ENCODE measurements around the gene SPAG9. TPM values are rescaled to one million over a fixed set of nuclear protein-coding genes. Genes with fewer than 3 reads are reported as not detected.

Gene SPAG9
- total RNA-seq, 1 experiment from 2014 or later, result 54.3 TPM

DNA sequence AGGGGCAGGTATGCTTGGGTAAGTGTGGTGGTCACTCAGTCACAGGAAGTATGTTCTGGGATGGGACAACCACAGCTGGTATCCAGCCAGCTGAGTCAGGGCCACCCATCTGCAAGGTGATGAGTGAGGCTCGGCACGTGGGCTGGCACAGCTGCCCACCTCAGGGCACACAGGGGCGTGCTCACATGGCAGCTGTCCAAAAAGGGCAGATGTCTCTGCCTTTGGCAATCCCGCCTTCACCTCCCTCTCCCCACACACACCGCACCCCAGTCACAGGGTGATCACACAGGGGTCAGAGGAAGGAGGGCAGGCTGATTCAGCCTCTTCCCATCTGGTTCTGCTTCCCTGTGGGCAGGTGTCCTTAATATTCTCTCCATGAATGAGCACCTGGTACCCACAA lies 168.7 kb downstream of the SPAG9 start:
- no peak overlapping the region for H3K4me3 Mint-ChIP-seq

More for the DNA sequence above, 168.7 kb downstream of the SPAG9 start:
- H3K27ac ChIP-seq (ENCODE audit: insufficient read length, low read depth, low read length), result no peak overlapping the region
- H3T11ph ChIP-seq (ENCODE audit: low read length), result no peak overlapping the region
- no peaks in the 10 kb centered on the region for H3K36me3 Mint-ChIP-seq (ENCODE audit: insufficient read depth in 1 of 3, low read depth in 3 of 3)
- no peaks in the 10 kb centered on the region; the same call in 1 of the 2 replicates for H3K27me3 Mint-ChIP-seq (ENCODE audit: low read depth)
- no peak overlapping the region for H3K18ac ChIP-seq (ENCODE audit: insufficient read length, low read depth, low read length)
- no peaks in the 10 kb centered on the region for H4K20me1 ChIP-seq (ENCODE audit: control insufficient read depth, insufficient read depth, insufficient read length)
- no peaks in the 10 kb centered on the region for H3K79me2 ChIP-seq (ENCODE audit: insufficient read depth, low read length)
- no peaks in the 10 kb centered on the region for H3K27me3 ChIP-seq (ENCODE audit: insufficient read depth, low read length)
- no peak overlapping the region for H3K56ac ChIP-seq (ENCODE audit: insufficient read length, low read depth, low read length)
- H3K9me3 Mint-ChIP-seq, result no peaks in the 10 kb centered on the region
- no peak overlapping the region for H2AK5ac ChIP-seq (ENCODE audit: insufficient read length, low read length)
- H2BK20ac ChIP-seq (ENCODE audit: low read depth, low read length, poor library complexity, severe bottlenecking), result no peak overlapping the region
- TF ChIP-seq, protein P1, sequence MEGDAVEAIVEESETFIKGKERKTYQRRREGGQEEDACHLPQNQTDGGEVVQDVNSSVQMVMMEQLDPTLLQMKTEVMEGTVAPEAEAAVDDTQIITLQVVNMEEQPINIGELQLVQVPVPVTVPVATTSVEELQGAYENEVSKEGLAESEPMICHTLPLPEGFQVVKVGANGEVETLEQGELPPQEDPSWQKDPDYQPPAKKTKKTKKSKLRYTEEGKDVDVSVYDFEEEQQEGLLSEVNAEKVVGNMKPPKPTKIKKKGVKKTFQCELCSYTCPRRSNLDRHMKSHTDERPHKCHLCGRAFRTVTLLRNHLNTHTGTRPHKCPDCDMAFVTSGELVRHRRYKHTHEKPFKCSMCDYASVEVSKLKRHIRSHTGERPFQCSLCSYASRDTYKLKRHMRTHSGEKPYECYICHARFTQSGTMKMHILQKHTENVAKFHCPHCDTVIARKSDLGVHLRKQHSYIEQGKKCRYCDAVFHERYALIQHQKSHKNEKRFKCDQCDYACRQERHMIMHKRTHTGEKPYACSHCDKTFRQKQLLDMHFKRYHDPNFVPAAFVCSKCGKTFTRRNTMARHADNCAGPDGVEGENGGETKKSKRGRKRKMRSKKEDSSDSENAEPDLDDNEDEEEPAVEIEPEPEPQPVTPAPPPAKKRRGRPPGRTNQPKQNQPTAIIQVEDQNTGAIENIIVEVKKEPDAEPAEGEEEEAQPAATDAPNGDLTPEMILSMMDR (conservative IDR thresholded peaks at IDR 0.05), result no peak
- H3K4me1 ChIP-seq (ENCODE audit: insufficient read depth, low read length), result peaks cover 3% of the 10 kb centered on the region; the same call in 1 of the 2 replicates
- H2BK120ac ChIP-seq (ENCODE audit: low read depth, low read length, poor library complexity, severe bottlenecking), result no peak overlapping the region
- H3K4me2 ChIP-seq (ENCODE audit: insufficient read depth, insufficient read length, low read length), result no peak overlapping the region
- no peak overlapping the region for H2BK15ac ChIP-seq (ENCODE audit: low read depth, low read length)
- H4K5ac ChIP-seq (ENCODE audit: insufficient read length, low read depth, low read length), result no peak overlapping the region
- H3K14ac ChIP-seq (ENCODE audit: insufficient read depth, low read length), result no peak overlapping the region
- peaks cover 53 to 59% of the 10 kb centered on the region in 2 experiments for H3K4me1 Mint-ChIP-seq
- H2BK5ac ChIP-seq (ENCODE audit: insufficient read length, low read length), result no peak overlapping the region
- H4K8ac ChIP-seq (replicated peaks; ENCODE audit: insufficient read length, low read depth, low read length), result no peak overlapping the region
- H4K91ac ChIP-seq (ENCODE audit: insufficient read length, low read depth, low read length), result no peak overlapping the region
- H3K79me1 ChIP-seq (ENCODE audit: insufficient read depth, low read depth, low read length, poor library complexity, severe bottlenecking), result no peaks in the 10 kb centered on the region
- no peak for DNase-seq
- no peak overlapping the region for H2BK12ac ChIP-seq (ENCODE audit: insufficient read length, low read depth, low read length)
- H3K27ac Mint-ChIP-seq, result no peak overlapping the region
- no peaks in the 10 kb centered on the region for H3K23me2 ChIP-seq (ENCODE audit: insufficient read length, low read depth, low read length, poor library complexity, severe bottlenecking)
- H3K9ac ChIP-seq (ENCODE audit: extremely low read depth, insufficient read length, low read length), result no peak overlapping the region
- no CpG with 5 or more reads among the region's 5 CpGs for WGBS (ENCODE audit: extremely low coverage, insufficient read length, low lambda C conversion rate)
- H3K23ac ChIP-seq (ENCODE audit: insufficient read length, low read depth, low read length), result no peak overlapping the region
- no peaks in the 10 kb centered on the region for H3K9me3 ChIP-seq (ENCODE audit: control insufficient read depth, low read depth, low read length)
- H3K4ac ChIP-seq (ENCODE audit: low read depth, low read length), result no peak overlapping the region
- H2AFZ ChIP-seq (ENCODE audit: low read length), result no peak overlapping the region

Measured in H9 (cell line).